CD4-positive, alpha-beta T cell (primary cell): ENCODE results near the gene BSG. TPM values are rescaled to one million over a fixed set of nuclear protein-coding genes. Genes with fewer than 3 reads are reported as not detected.

ENCODE experiments used
- ATAC-seq: fragments of 200-7000 bp; cut with Tn5 transposase; one replicate; pipeline ENCODE4 v1.10.0; 2022; ENCODE audit warnings: mild to moderate bottlenecking; ENCODE audit not compliant: poor library complexity
- CTCF ChIA-PET: fragments of 350-600 bp; sonication (Branson Sonifier 250); formaldehyde crosslinking; loops from one replicate; lab custom pipeline; 2021; ENCODE audit warnings: antibody characterized with exemption, inconsistent platforms; lab: Charles Lee
- POLR2A ChIA-PET: fragments of 350-600 bp; sonication (Branson Sonifier 250); formaldehyde crosslinking; loops from one replicate; lab custom pipeline; 2021; ENCODE audit warnings: antibody characterized with exemption, inconsistent platforms; lab: Charles Lee
- DNase-seq, 14 experiments: peaks; one replicate each; pipeline ENCODE4 v3.0.0-alpha.2; 2013 to 2020; ENCODE audit warnings: mixed read lengths in 2 of 14
- H3K27ac ChIP-seq, 2 donors: one replicate each; pipeline versions ENCODE4 v1.5.1 to v1.7.0; 2013; ENCODE audit warnings: low read length in 2 of 2, low read depth in 1 of 2, mild to moderate bottlenecking in 1 of 2
- H3K27me3 ChIP-seq, 2 experiments: 1 replicate in 1 of 2; 2 replicates in 1 of 2; pipeline versions ENCODE4 v1.6.1 to v1.7.0; 2013; ENCODE audit warnings: low read length in 2 of 2, control low read depth in 1 of 2, mild to moderate bottlenecking in 1 of 2, moderate library complexity in 1 of 2; ENCODE audit not compliant: insufficient read depth in 2 of 2, control insufficient read depth in 1 of 2
- H3K36me3 ChIP-seq: one replicate; pipeline ENCODE4 v1.6.1; 2013; ENCODE audit warnings: low read length, control low read depth; ENCODE audit not compliant: insufficient read depth
- H3K4me1 ChIP-seq: one replicate; pipeline ENCODE4 v1.6.1; 2013; ENCODE audit warnings: low read length, control low read depth; ENCODE audit not compliant: insufficient read depth
- H3K4me3 ChIP-seq: one replicate; pipeline ENCODE4 v1.5.1; 2013; ENCODE audit warnings: mild to moderate bottlenecking, low read length, moderate library complexity
- H3K9me3 ChIP-seq, 2 experiments: 1 replicate in 1 of 2; 2 replicates in 1 of 2; pipeline versions ENCODE4 v1.6.1 to v1.7.0; 2013; ENCODE audit warnings: low read length in 2 of 2, mild to moderate bottlenecking in 2 of 2, control low read depth in 1 of 2, moderate library complexity in 1 of 2; ENCODE audit not compliant: control insufficient read depth in 1 of 2, insufficient read depth in 1 of 2
- H3K27ac Mint-ChIP-seq: one replicate; pipeline ENCODE4 v1.8.0; 2020; ENCODE audit warnings: mixed read lengths
- H3K27me3 Mint-ChIP-seq: one replicate; pipeline ENCODE4 v1.8.0; 2021; ENCODE audit warnings: mixed read lengths
- H3K36me3 Mint-ChIP-seq: one replicate; pipeline ENCODE4 v1.8.0; 2021; ENCODE audit warnings: low read depth, mixed read lengths
- H3K4me1 Mint-ChIP-seq: one replicate; pipeline ENCODE4 v1.8.0; 2021; ENCODE audit warnings: low read depth, mixed read lengths
- H3K4me3 Mint-ChIP-seq: one replicate; pipeline ENCODE4 v1.8.0; 2020; ENCODE audit warnings: mild to moderate bottlenecking, mixed read lengths
- H3K9me3 Mint-ChIP-seq: one replicate; pipeline ENCODE4 v1.8.0; 2020; ENCODE audit warnings: mixed read lengths
- intact Hi-C, 2 experiments: fragments of 100-400 bp; cut with DNase I in 1 of 2; cut with micrococcal nuclease in 1 of 2; formaldehyde crosslinking; loops; one replicate each; pipeline versions ENCODE4 v1.15.1 to v1.9.0; 2023 to 2025; cut with DNase I, micrococcal nuclease
- total RNA-seq, 174 experiments: library from RNA in 2 of 174; stranded (reverse) in 2 of 174; gene quantifications; one replicate each; pipeline ENCODE4 v1.2.3 and lab custom pipeline; 2021 to 2026
- TF ChIP-seq, protein P1 (sequence below): fragments of 200-600 bp; IDR thresholded peaks from one replicate; pipeline ENCODE4 v1.8.0; 2022; ENCODE audit warnings: antibody characterized with exemption, mild to moderate bottlenecking

BSG gene
- total RNA-seq, 2 experiments from 2014 or later = 68.7 to 71.6 TPM

DNA sequence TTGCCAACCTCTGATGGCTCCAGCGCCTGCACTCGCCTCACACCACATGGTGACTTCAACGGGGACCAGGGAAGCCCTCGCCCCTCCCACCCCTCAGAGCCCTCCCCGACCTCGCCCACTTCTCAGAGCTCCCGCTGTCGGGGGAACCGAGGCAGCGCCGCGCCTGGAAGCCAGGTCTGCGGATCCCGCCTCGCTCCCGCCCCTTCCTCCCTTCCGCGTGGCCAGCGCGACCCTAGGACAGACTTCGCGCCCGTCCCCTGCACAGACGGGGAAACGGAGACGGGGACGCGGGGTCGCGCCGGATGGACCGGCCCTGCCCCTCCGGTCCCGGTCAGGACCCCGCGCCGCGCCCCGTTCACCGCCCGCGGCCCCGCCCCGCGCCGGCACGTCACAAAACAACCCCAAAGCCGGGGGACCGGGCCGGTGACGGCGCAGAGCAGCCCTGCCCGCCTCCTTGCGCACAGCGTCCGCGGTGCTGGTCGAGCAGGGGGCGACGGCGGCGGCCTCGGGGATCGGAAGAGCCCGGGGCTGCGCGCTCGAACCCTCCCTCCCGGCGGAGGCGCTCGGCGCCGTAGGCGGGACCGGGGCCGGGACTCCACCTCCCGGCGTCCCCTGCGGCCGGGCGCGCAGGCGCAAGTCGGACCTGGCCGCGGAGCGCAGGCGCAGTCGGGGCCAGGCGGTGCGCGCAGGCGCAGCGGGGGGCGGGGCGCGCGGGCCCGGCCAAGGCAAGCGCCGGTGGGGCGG lies 41.2 kb upstream of the BSG start:
- H3K27ac Mint-ChIP-seq = peak overlapping the region; percentile 61

DNA sequence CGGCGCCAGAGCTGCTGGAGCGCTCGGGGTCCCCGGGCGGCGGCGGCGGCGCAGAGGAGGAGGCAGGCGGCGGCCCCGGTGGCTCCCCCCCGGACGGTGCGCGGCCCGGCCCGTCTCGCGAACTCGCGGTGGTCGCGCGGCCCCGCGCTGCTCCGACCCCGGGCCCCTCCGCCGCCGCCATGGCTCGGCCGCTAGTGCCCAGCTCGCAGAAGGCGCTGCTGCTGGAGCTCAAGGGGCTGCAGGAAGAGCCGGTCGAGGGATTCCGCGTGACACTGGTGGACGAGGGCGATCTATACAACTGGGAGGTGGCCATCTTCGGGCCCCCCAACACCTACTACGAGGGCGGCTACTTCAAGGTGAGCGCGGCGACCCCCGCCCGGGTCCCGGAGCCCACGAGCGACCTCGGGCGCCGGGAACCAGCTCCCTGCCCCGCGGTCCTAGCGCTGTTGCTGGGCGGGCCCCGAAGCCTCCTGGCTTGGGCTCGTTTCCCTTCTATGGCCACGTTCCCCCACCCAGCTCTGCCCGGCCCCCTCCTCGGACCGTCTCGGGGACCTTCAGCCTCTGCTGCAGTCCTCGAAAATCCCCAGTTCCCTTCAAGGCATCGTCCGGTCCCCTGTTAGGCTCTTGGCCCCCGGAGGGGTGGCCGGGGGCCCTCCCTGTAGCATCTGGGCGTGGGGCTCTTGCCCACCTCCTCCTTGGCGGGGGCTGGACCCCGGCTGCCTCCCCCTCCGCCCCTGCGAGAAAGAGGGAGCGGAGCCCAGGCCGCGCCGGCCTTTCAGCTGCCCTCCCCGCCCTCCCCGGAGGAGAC lies 40.4 kb upstream of the BSG start, which contains the start of gene CDC34:
TSS of gene CDC34 (plus strand) at position 8 of the 808 bp plus-strand sequence. CDS start at position 180, 172 bp downstream.
- Mint-ChIP-seq H3K9me3 (no peaks in the 10 kb centered on the region), H3K27ac (peak within 1 kb of the TSS; percentile 78), H3K36me3 (peaks cover 8% of the 10 kb centered on the region), H3K4me1 (peaks cover 9% of the 10 kb centered on the region), H3K27me3 (no peaks in the 10 kb centered on the region), H3K4me3 (peak within 1 kb of the TSS; percentile 87)
- intact Hi-C loops = loop anchor here (1.0 to 2.0 kb wide), 6 partner anchors 13 to 131 kb away; partner anchors contain the start of genes BSG (in 1 of the 2), RNF126 (in 1 of the 2) and TPGS1 (in 1 of the 2)
- Histone ChIP-seq H3K4me3 (peak within 1 kb of the TSS; percentile 87), H3K9me3 (peaks cover 0 to 5% of the 10 kb centered on the region in 2 experiments), H3K27me3 (no peaks in the 10 kb centered on the region), H3K36me3 (peaks cover 19% of the 10 kb centered on the region), H3K4me1 (peaks cover 45% of the 10 kb centered on the region), H3K27ac (peak within 1 kb of the TSS; percentile 34 to 75)
- ChIA-PET CTCF (interaction anchor here (0.8 to 4.2 kb wide), 6 partner anchors 13 to 53 kb away, joined by 3 to 58 read pairs (median 4); partner anchors contain the start of gene TPGS1), POLR2A (interaction anchor here (0.7 to 6.0 kb wide), 15 partner anchors 10 to 558 kb away, joined by 3 to 75 read pairs (median 5); partner anchors contain the start of genes GZMM and RNF126)
- TF ChIP-seq, protein P1, sequence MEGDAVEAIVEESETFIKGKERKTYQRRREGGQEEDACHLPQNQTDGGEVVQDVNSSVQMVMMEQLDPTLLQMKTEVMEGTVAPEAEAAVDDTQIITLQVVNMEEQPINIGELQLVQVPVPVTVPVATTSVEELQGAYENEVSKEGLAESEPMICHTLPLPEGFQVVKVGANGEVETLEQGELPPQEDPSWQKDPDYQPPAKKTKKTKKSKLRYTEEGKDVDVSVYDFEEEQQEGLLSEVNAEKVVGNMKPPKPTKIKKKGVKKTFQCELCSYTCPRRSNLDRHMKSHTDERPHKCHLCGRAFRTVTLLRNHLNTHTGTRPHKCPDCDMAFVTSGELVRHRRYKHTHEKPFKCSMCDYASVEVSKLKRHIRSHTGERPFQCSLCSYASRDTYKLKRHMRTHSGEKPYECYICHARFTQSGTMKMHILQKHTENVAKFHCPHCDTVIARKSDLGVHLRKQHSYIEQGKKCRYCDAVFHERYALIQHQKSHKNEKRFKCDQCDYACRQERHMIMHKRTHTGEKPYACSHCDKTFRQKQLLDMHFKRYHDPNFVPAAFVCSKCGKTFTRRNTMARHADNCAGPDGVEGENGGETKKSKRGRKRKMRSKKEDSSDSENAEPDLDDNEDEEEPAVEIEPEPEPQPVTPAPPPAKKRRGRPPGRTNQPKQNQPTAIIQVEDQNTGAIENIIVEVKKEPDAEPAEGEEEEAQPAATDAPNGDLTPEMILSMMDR = no peak
- ATAC-seq = no peak
- no peak for DNase-seq

More for the DNA sequence above, 41.2 kb upstream of the BSG start:
- no peaks in the 10 kb centered on the region for H3K9me3 Mint-ChIP-seq
- Histone ChIP-seq H3K9me3 (peaks cover 0 to 5% of the 10 kb centered on the region in 2 experiments), H3K36me3 (peaks cover 12% of the 10 kb centered on the region), H3K27ac (peak overlapping the region; percentile 34 to 75), H3K4me3 (peak overlapping the region; percentile 72), H3K4me1 (peaks cover 45% of the 10 kb centered on the region), H3K27me3 (peaks cover 0 to 3% of the 10 kb centered on the region in 2 experiments)
- H3K4me1 Mint-ChIP-seq = peaks cover 9% of the 10 kb centered on the region
- TF ChIP-seq, protein P1 = no peak
- H3K4me3 Mint-ChIP-seq = peak overlapping the region; percentile 87
- peaks cover 8% of the 10 kb centered on the region for H3K36me3 Mint-ChIP-seq
- no peaks in the 10 kb centered on the region for H3K27me3 Mint-ChIP-seq
- POLR2A ChIA-PET = interaction anchor here (0.7 to 6.0 kb wide), 14 partner anchors 10 to 558 kb away, joined by 3 to 75 read pairs (median 5); partner anchors contain the start of gene RNF126
- ATAC-seq (peak; percentile 79), DNase-seq (peak; percentile 70 to 95 (median 88))
- intact Hi-C loops = loop anchor here (1.0 to 2.0 kb wide), 6 partner anchors 12 to 132 kb away; partner anchors contain the start of genes BSG (in 1 of the 2), RNF126 (in 1 of the 2) and TPGS1 (in 1 of the 2)
- CTCF ChIA-PET = interaction anchor here (0.8 to 4.2 kb wide), 4 partner anchors 12 to 53 kb away, joined by 3 to 58 read pairs (median 8); partner anchors contain the start of gene TPGS1
